ENCODE measurements around the gene LINC00305. TPM values are rescaled to one million over a fixed set of nuclear protein-coding genes. Genes with fewer than 3 reads are reported as not detected.

Gene LINC00305
- total and polyA plus RNA-seq, 2 of the 8 experiments (the other 6 are each of a cell fraction or from before 2014, with no cell fraction given): not detected

Other genes starting within 250 kb of the LINC00305 start
- gene SERPINB10, start 241.1 kb downstream of the LINC00305 start, total RNA-seq (2021; fragmentation: NEBNext Ultra II Directional; extraction: Animal tissue kit (Norgen Biotek cat#: 25700)): not detected in 2 replicates
- not detected in 2 replicates for gene SERPINB10, start 241.1 kb downstream of the LINC00305 start, polyA plus RNA-seq (2011; rRNA removed)
- 3.0 and 4.8 TPM in 2 replicates for gene HMSD, start 199.8 kb downstream of the LINC00305 start, total RNA-seq (2021; fragmentation: NEBNext Ultra II Directional; extraction: Animal tissue kit (Norgen Biotek cat#: 25700))
- gene HMSD, start 199.8 kb downstream of the LINC00305 start, polyA plus RNA-seq (2011; rRNA removed): 0.91 and 1.3 TPM in 2 replicates
- gene SERPINB8, start 179.0 kb downstream of the LINC00305 start, total RNA-seq (2021; fragmentation: NEBNext Ultra II Directional; extraction: Animal tissue kit (Norgen Biotek cat#: 25700)): 0.50 and 1.2 TPM in 2 replicates
- gene SERPINB8, start 179.0 kb downstream of the LINC00305 start, polyA plus RNA-seq (2011; rRNA removed): 0.27 and 0.42 TPM in 2 replicates